Thyroid gland (tissue), 4 donors: Measurements from ENCODE around the gene OBSCN.

ENCODE experiments used
- CTCF ChIP-seq, 6 experiments: fragments of 200-600 bp in 3 of 6; fragments of 450-650 bp in 3 of 6; sonication (generic) in 3 of 6; IDR thresholded peaks; one replicate each; pipeline ENCODE4 v1.5.1; 2016 to 2019; ENCODE audit warnings: antibody characterized with exemption in 6 of 6, mild to moderate bottlenecking in 2 of 6, inconsistent platforms in 1 of 6, moderate library complexity in 1 of 6
- POLR2A ChIP-seq, 2 donors: fragments of 450-650 bp; IDR thresholded peaks; one replicate each; pipeline ENCODE4 v1.6.1; 2017; ENCODE audit warnings: antibody characterized with exemption in 2 of 2, mild to moderate bottlenecking in 2 of 2, moderate library complexity in 1 of 2

GRCh38 chr1:228280961-228281591 lies 73.2 kb downstream of the OBSCN start:
- TF ChIP-seq POLR2A (IDR thresholded peaks at IDR 0.05) (no peak), CTCF (IDR thresholded peaks at IDR 0.05) (no peak)
